ENCODE data around the gene NOTCH1.

NOTCH1 gene

GRCh38 chr9:136512651-136513071 lies 33.2 kb downstream of the NOTCH1 start:
- TF ChIP-seq, protein P1, sequence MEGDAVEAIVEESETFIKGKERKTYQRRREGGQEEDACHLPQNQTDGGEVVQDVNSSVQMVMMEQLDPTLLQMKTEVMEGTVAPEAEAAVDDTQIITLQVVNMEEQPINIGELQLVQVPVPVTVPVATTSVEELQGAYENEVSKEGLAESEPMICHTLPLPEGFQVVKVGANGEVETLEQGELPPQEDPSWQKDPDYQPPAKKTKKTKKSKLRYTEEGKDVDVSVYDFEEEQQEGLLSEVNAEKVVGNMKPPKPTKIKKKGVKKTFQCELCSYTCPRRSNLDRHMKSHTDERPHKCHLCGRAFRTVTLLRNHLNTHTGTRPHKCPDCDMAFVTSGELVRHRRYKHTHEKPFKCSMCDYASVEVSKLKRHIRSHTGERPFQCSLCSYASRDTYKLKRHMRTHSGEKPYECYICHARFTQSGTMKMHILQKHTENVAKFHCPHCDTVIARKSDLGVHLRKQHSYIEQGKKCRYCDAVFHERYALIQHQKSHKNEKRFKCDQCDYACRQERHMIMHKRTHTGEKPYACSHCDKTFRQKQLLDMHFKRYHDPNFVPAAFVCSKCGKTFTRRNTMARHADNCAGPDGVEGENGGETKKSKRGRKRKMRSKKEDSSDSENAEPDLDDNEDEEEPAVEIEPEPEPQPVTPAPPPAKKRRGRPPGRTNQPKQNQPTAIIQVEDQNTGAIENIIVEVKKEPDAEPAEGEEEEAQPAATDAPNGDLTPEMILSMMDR (IDR thresholded peaks at IDR 0.05; ENCODE audit: low read depth, low read length, missing control alignments): no peak

DNA sequence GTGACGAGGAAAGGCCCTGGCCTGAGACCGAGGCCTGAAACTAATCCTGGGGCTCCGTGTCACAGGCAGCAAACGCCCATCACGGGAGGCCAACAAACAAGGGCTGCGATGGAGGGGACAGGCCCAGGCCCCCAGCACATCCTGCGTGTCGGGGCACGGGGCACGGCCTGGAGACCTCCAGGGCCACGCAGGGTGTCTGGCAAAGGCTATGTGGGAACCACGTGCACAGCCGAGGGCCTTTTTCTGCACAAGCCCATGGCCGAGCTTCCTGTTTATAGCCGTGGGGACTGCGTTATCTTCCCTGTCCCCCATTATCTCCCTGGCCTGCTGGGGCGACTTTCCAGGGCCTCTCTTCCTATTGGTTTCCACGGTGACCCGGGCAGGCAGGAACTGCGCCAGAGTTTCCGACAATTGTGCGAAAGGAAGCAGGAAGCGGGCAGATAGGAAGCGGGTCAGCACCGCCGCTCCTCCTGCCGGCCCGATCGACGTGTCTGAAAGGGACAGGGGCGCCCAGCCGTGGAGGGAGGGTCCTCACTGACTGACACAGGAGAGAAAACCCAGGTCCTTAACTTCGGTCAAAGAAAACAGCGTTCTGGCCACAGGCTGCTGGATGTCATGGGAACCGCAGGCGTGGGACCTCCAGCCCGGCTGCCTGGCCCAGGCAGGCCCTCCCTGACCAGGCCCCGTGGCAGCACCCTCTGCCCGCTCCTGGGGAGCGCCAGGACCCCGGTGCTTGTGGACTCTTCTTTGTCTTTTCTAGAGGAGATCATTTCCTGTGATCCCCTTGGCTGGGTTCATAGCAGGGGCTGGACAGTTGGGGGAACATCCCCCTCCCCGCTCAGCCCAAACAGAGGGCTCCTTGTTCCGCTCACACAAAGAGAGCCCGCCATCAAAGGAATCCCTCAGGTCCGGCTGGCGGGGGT lies 33.9 kb downstream of the NOTCH1 start:
- no peak for DNase-seq (ENCODE audit: extremely low read depth, low read depth)
- H3K4me3 ChIP-seq (replicated peaks; ENCODE audit: low read depth, low read length): no peak overlapping the region

More at GRCh38 chr9:136512651-136513071, 33.2 kb downstream of the NOTCH1 start:
- H3K4me3 ChIP-seq (replicated peaks; ENCODE audit: low read depth, low read length): no peak overlapping the region
- DNase-seq (ENCODE audit: extremely low read depth, low read depth): no peak

DNA sequence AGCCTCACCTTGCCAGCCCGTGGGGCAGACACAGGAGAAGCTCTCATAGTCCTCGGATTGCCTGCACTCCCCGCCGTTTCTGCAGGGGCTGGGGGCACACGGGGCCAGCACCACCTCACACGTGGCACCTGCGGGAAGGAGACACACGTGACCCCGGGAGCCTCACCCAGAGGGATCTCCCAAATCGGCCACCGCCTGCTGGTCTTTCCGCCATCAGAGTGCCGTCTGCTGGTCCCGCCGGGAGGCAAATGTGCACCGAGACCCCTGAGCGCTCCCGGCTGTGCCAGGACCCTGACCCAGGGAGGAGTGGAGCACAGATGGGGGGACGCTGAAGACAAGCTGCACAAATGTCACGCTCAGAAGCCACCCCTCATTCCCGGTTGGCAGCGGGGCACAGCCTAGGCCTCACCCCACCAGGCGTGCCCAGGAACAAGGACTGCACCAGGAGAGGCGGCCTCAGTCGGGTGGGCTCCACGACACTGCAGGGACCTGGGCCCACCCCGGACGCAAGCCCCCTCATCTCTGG lies 34.6 kb downstream of the NOTCH1 start:
- DNase-seq (ENCODE audit: extremely low read depth, low read depth): no peak
- H3K4me3 ChIP-seq (replicated peaks; ENCODE audit: low read depth, low read length): no peak overlapping the region
- TF ChIP-seq, protein P1 (IDR thresholded peaks at IDR 0.05; ENCODE audit: low read depth, low read length, missing control alignments): no peak

More for the DNA sequence above, 33.9 kb downstream of the NOTCH1 start:
- TF ChIP-seq, protein P1 (IDR thresholded peaks at IDR 0.05; ENCODE audit: low read depth, low read length, missing control alignments): no peak

GRCh38 chr9:136510561-136510960 lies 35.3 kb downstream of the NOTCH1 start:
- DNase-seq (ENCODE audit: extremely low read depth, low read depth): no peak
- TF ChIP-seq, protein P1 (IDR thresholded peaks at IDR 0.05; ENCODE audit: low read depth, low read length, missing control alignments): no peak

DNA sequence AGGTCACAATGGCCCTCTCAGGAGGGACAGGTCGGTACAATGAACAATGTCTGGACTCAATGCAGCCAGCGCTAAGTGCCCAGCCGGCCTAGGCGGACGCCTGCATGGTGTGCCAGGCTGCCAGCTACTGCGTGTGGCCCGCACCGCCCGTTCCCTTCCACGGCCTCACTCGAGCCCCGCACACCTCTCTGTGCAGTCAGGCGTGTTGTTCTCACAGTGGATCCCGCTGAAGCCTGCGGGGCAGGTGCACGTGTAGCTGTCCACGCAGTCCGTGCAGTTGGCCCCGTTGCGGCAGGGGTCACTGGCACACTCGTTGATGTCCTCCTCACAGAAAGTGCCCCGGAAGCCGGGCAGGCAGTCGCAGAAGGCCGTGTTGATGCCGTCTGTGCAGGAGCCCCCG lies 36.3 kb downstream of the NOTCH1 start:
- no peak for DNase-seq (ENCODE audit: extremely low read depth, low read depth)
- TF ChIP-seq, protein P1 (IDR thresholded peaks at IDR 0.05; ENCODE audit: low read depth, low read length, missing control alignments): no peak
- no peak overlapping the region for H3K4me3 ChIP-seq (replicated peaks; ENCODE audit: low read depth, low read length)

More at GRCh38 chr9:136510561-136510960, 35.3 kb downstream of the NOTCH1 start:
- no peak overlapping the region for H3K4me3 ChIP-seq (replicated peaks; ENCODE audit: low read depth, low read length)

DNA sequence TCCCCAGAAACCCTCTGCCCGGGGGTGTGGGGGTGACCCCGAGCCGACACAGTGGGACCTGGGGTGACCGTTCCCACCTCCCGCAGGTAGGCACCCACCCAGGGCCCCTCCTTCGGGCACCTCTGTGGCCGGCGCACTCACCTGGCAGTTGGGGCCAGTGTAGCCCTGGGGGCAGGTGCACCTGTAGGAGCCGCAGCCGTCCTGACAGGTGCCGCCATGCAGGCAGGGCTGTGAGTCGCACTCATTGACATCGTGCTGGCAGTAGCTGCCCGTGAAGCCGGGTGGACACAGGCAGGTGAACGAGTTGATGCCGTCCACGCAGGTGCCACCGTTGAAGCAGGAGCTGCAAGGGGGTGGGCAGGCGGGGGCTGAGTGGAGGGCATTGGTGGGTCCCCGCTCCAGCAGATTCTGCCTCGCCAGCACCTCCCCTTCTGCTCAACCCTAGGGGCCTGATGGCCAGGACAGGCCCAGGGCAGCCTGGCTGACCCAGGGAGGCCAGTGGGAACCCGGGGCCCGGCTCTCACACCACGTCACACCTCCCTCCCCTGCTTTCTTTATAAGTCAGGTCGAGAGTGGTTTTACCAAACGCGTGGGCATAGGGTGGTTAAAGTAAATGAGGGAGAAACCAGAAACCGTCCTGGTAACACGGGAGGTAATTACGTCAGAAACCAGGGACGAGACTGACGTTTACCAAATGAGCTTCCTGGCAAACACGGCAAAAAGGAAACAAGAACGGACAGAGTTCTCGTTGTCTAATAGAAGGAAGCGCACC lies 36.9 kb downstream of the NOTCH1 start:
- TF ChIP-seq, protein P1 (IDR thresholded peaks at IDR 0.05; ENCODE audit: low read depth, low read length, missing control alignments): no peak
- no peak for DNase-seq (ENCODE audit: extremely low read depth, low read depth)
- H3K4me3 ChIP-seq (replicated peaks; ENCODE audit: low read depth, low read length): no peak overlapping the region

All from HFF-Myc (cell line).